Lower leg skin (tissue), 3 donors: Measurements from ENCODE around the gene SLC4A4.

Experiments
- POLR2A ChIP-seq, 2 donors: fragments of 450-650 bp; IDR thresholded peaks; one replicate each; pipeline ENCODE4 v1.6.1; 2016 to 2017; ENCODE audit warnings: antibody characterized with exemption in 2 of 2, mild to moderate bottlenecking in 1 of 2, moderate library complexity in 1 of 2
- TF ChIP-seq, protein P1 (sequence below), 3 donors: fragments of 450-650 bp; IDR thresholded peaks; one replicate each; pipeline ENCODE4 v1.5.1; 2016; ENCODE audit warnings: antibody characterized with exemption in 3 of 3, mild to moderate bottlenecking in 3 of 3, moderate library complexity in 2 of 3

GRCh38 chr4:71520308-71520707 is 181.5 kb downstream of the SLC4A4 start:
- TF ChIP-seq, protein P1, sequence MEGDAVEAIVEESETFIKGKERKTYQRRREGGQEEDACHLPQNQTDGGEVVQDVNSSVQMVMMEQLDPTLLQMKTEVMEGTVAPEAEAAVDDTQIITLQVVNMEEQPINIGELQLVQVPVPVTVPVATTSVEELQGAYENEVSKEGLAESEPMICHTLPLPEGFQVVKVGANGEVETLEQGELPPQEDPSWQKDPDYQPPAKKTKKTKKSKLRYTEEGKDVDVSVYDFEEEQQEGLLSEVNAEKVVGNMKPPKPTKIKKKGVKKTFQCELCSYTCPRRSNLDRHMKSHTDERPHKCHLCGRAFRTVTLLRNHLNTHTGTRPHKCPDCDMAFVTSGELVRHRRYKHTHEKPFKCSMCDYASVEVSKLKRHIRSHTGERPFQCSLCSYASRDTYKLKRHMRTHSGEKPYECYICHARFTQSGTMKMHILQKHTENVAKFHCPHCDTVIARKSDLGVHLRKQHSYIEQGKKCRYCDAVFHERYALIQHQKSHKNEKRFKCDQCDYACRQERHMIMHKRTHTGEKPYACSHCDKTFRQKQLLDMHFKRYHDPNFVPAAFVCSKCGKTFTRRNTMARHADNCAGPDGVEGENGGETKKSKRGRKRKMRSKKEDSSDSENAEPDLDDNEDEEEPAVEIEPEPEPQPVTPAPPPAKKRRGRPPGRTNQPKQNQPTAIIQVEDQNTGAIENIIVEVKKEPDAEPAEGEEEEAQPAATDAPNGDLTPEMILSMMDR (IDR thresholded peaks at IDR 0.05): no peak
- no peak for TF ChIP-seq POLR2A (IDR thresholded peaks at IDR 0.05)
